Midbrain (tissue), 1 donor: ENCODE measurements around the gene POLR3G.

Experiments used
- DNase-seq: peaks from one replicate; lab custom pipeline; 2025; lab: John Stamatoyannopoulos, UW

Gene POLR3G

DNA sequence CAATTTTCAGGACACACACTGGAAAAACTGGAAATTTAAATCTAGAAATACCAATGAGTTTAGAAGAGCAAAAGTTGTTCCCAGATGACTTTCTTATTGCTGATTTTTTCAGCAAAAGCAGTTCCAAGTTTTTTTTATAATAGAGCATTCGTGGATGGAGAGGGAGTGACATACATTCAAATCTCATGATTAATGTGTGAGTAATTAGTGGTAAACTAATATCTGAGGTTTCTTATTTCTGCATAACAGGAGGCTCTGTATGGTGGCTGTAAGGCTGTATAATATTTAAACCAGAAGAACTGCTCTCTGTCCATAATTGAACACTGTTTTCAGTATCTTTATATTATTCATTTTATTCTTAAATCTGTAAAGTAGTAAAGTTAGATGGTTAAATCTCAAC, 28.9 kb downstream of the POLR3G start:
- DNase-seq = no peak

GRCh38 chr5:90504743-90505142, 30.1 kb downstream of the POLR3G start:
- DNase-seq = no peak

DNA sequence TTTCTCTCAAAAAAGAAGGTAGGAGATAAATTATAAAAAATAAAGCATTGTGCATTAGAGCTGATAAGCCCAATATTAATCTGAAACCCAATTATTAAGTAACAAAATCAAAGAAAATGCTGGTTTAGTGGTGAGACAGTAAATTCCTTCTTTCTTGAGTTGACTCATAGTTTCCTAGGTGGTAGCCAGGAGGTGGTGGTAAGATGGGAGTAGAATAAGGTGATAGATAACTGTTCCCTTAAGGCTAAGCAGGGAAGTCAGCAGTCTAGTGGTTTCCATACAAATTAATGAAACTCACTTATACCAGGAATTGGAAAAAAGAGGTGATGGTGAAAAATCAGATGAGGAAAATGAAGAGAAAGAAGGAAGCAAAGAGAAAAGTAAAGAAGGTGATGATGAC, 31.6 kb downstream of the POLR3G start:
- DNase-seq = no peak

GRCh38 chr5:90510438-90510837, 35.8 kb downstream of the POLR3G start:
- DNase-seq = no peak

DNA sequence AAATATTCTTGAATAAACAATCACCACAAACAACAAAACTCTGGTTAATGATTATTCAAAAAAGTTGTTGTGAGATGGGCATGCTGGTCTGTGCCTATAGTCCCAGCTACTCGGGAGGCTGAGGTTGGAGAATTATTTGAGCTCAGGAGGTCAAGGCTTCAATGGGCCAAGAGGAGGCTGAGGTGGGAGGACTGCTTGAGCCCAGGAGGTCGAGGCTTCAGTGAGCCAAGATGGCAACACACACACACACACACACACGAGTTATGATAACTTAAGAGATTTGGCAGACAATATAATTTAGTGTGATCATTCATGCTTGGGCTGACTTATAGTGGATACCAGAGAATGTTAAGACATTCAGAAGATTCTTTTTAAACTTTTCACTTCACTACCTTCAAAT, 39.9 kb downstream of the POLR3G start:
- DNase-seq = no peak

DNA sequence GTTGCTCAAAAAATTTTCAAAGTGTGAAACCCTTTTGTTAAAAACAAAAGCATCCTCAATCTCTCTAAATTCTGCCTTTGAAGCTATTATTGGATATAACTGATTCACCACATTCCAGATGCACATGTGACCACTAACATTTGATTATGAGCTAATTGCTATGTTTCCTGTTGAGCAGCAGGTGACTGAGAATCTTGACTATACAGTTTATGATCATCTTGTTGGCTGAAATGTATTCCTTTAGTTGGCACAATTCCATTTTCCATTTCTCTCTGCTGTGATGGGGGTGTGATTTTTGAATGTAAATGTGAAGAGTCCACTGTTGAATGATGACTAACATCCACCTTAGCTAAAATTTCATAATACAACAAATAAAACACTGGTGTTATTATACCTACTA, 44.0 kb downstream of the POLR3G start:
- no peak for DNase-seq

GRCh38 chr5:90519081-90519480, 44.4 kb downstream of the POLR3G start:
- DNase-seq = no peak

DNA sequence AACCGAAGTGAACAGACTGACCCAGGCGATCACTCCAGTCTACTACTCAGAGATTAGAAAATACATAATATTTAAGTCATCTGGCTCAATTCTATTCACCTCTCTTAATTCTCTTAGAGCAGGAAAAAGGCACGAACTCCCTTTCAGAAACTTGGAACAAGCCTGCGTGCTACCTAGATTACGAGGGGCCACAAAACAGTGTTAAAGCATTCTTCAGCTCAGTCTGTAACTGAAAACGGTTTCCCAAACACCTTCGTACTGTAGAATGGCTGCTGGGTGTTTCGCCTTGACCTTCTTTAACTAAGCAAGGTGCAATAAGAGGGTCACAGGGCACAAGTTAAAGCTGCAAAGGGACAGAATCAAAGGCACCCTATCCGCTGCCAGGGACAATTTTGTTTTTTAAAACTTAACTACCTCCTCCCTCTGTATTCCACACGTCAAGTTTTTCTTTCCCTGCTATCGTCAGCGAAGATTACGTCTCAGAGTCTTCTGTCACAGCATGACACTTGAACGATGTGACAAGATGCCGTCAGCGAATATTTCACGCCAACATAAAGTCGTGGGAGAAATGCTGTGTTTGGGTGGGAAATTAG, 54.0 kb downstream of the POLR3G start:
- peak; percentile 36 for DNase-seq

GRCh38 chr5:90529194-90529938, 54.7 kb downstream of the POLR3G start, which contains the start of gene LYSMD3:
TSS of gene LYSMD3 (minus strand) at chr5:90529584. CDS start at chr5:90525289, 4,295 bp downstream.
- peak; percentile 96 for DNase-seq

DNA sequence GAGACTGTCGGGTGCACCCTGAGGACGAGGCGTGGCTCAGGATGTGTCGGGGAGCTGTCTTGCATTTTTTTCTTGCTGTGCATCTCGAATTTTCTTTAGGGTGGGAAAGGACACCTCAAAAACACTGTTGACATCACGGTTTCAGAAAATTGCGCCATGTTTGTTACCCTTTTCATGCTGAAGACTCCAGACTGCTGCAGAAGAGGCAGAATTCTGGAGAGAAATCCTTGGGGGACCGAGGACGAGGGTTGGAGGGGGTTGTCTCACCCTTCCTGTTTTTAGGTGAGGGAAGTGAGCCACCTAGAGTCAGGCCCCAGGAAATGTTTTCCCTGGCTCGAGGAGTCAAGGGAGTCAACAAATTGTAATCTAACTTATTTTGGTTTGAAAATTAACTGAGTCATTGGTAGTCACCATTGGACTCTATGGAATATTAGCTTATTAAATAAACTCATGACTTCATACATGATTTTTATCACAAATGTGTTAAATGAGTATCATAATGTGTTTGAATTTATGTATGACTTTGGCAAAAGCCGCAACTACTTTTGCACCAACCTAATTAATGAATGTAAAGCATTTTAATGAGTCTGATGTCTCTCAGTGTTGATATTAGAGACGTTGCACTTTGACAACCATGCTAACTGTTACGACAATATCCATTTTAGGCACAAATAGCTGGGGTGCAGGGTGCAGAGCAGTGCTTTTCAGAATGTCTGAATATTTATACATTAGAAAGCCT, 55.4 kb downstream of the POLR3G start:
- peak; percentile 81 for DNase-seq

- DNase-seq = no peak
Observed at GRCh38 chr5:90530736-90531487, 56.2 kb downstream of the POLR3G start.

DNA sequence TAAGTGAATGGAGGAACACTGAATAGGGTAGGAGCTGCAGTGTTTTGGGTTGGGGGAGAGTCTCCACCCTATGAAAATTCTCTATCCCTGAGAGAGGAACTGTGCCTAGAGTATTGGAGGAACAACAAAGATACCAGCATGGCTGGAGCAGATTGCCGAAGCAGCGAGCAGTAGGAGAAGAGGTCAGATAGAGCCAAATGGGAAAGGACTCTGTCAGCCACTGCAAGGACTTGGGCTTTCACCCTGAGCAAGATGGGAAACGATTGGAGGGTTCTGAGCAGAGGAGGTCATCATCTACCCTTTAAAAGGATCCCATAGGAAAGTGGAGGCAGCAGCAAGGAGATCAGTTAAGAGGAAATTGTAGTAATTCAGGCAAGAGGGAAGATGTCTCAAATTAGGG, 59.1 kb downstream of the POLR3G start:
- no peak for DNase-seq

DNA sequence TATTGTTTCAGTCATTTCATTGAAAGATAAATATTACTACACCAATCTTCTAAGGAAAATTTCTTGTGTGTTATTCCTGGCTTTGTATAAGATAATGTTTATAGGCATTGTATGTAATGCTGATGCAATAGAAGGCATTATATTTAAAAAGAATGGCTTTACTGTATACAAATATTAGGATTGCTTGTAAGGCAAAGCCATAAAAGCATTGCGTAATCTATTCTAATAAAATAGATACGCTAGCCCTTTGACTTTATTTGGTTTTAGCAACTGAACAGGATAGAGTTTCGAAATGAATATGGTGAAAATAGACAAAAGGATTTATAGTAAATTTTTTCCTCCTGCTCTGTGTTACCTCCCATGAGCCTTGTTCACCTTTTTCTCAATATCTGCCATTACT, 60.3 kb downstream of the POLR3G start:
- DNase-seq = no peak

DNA sequence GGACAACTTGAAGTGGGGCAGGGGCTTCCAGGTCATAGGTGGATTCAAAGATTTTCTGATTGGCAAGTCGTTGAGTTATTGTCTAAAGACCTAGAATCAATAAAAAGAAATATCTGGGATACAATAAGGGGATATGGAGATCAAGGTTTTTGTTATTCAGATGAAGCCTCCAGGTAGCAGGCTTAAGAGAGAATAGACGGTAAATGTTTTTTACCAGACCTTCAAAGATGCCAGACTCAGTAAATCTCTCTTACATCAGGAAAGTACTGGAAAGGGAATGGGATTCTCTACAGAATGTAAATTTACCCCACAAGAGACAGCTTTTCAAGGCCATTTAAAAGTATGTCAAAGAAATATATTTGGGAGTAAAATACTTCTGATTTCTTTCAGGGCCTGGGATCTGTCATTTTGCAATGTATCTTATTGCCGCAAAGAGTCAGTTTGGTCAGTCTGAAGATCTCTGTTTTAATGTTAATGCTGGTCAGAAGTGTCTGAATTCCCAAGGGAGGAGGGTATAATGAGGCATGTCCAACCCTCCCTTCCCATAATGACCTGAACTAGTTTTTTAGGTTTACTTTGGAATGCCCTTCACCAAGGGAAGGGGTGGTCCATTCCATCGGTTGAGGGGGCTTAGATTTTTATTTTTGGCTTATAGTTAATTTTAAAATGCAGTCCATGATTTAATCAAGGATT, 68.3 kb downstream of the POLR3G start:
- DNase-seq = no peak

DNA sequence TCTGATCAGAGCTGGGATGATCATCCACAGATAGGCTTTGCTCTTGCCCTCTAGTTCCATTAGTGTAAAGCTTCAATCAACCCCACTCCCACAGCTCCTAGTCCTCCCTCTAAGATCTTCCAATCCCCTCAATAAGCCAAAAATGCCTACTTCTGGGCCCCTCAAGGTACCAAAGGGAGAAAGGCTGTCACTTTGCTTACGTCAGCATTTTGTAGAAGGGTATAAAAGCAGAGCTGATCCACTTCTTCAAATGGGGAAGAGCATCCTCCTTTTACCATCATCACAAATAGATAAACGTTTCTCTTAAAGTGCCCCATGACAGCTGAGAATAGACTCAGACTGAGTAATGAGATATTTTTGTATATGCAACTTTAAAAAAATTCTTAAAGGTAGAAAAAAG, 70.8 kb downstream of the POLR3G start:
- no peak for DNase-seq

GRCh38 chr5:90546216-90546837, 71.7 kb downstream of the POLR3G start:
- DNase-seq = no peak

DNA sequence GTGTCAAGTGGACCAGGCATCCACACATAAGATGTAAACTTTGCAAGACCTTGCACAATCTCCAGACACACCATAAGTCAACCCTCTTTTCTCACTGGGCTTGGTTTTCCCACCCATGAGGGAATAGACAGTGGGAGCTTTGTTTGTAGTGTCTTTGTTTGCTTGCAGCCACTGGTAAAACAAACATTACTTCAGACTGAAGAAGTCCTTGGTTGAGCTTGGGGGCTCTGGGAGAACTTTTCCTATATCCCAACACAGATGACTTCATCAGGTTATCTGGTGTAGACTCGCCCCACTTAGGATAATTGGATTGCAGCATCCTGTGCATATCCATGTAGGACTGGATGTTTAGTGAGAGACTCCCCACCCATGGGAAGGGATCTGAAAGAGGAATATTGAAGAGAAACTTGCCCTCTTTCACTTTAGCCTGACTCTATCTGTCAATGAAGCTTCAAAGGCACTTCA, 72.4 kb downstream of the POLR3G start:
- DNase-seq = no peak

- DNase-seq = peak; percentile 18
Observed at GRCh38 chr5:90548069-90548593, 73.5 kb downstream of the POLR3G start.

DNA sequence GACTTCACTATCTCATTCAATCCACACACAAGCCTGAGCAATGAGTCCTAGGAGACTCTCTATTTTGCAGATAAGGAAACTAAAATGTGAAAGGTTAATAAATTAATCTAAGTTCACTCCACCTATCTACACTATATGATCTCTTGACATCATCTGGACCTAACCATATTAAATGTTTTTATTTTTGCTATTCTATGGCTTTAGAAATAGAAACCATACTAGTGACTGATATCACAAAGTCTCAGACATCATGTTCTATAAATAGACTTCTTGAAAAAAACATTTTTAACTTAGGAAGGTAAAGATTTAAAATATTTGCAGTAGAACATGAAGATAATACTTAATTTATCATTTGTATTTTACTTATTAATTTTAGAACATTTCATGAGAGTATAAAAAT, 74.6 kb downstream of the POLR3G start:
- no peak for DNase-seq

GRCh38 chr5:90549729-90550275, 75.1 kb downstream of the POLR3G start:
- DNase-seq = no peak

DNA sequence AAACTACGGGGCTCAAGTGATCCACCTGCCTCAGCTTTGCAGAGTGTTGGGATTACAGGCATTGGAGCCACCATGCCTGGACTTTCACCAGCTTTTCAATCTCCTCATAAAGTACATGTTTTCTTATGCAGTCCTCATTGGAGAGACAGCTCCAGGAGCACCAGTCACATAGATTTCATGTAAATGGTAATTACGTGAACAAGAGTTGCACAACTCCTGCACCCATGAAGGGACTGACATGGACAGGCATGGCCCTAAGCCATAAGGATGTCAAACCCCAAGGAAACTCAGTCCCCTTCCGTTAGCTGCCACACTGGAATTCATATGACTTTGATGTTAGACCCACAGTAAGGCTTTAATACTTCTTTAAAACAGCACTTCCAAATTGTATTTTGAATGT, 76.3 kb downstream of the POLR3G start:
- DNase-seq = no peak
